ENCODE data around the gene NCLN. TPM values are rescaled to one million over a fixed set of nuclear protein-coding genes. Genes with fewer than 3 reads are reported as not detected.

Gene NCLN
- total and polyA plus RNA-seq, 9 of the 15 experiments (the other 6 are each of a cell fraction or from before 2014, with no cell fraction given) = 3.8 to 126 (median 39.6) TPM

DNA sequence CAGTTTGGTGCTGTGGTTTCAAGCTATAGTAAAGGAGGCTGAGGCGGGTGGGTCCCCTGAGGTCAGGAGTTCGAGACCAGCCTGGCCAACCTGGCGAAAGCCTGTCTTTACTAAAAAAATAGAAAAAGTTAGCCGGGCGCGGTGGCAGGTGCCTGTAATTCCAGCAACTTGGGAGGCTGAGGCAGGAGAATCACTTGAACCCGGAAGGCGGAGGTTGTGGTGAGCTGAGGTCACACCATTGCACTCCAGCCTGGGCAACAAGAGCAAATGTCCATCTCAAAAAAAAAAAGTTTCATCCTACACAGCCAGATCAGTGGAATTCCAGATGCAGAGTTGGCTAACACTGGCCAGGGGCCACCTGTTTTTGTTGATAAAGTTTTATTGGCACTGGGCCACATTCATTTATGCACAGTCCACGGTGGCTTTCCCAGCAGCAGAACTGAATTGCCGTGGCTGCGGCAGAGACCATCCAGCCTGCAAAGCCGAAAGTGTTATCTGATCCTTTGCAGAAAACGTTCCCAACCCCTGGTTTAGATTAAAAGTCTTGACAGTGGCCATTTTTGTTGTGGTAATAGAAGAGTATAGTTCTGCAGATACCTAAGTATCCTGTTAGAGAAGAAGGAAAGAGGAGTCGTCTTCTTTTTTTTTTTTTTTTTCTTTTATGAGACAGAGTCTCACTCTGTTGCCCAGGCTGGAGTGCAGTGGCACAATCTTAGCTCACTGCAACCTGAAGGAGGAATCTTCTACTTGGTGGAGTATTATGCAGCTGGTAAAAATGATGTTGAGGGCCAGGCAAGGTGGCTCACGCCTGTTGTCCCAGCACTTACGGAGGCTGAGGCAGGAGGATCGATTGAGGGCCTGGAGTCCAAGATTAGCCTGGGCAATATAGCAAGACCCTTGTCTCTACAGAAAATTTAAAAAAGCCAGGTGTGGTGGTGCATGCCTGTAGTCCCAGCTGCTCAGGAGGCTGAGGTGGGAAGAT is 8.7 kb downstream of the NCLN start (continued):
- TF ChIP-seq, protein P1, sequence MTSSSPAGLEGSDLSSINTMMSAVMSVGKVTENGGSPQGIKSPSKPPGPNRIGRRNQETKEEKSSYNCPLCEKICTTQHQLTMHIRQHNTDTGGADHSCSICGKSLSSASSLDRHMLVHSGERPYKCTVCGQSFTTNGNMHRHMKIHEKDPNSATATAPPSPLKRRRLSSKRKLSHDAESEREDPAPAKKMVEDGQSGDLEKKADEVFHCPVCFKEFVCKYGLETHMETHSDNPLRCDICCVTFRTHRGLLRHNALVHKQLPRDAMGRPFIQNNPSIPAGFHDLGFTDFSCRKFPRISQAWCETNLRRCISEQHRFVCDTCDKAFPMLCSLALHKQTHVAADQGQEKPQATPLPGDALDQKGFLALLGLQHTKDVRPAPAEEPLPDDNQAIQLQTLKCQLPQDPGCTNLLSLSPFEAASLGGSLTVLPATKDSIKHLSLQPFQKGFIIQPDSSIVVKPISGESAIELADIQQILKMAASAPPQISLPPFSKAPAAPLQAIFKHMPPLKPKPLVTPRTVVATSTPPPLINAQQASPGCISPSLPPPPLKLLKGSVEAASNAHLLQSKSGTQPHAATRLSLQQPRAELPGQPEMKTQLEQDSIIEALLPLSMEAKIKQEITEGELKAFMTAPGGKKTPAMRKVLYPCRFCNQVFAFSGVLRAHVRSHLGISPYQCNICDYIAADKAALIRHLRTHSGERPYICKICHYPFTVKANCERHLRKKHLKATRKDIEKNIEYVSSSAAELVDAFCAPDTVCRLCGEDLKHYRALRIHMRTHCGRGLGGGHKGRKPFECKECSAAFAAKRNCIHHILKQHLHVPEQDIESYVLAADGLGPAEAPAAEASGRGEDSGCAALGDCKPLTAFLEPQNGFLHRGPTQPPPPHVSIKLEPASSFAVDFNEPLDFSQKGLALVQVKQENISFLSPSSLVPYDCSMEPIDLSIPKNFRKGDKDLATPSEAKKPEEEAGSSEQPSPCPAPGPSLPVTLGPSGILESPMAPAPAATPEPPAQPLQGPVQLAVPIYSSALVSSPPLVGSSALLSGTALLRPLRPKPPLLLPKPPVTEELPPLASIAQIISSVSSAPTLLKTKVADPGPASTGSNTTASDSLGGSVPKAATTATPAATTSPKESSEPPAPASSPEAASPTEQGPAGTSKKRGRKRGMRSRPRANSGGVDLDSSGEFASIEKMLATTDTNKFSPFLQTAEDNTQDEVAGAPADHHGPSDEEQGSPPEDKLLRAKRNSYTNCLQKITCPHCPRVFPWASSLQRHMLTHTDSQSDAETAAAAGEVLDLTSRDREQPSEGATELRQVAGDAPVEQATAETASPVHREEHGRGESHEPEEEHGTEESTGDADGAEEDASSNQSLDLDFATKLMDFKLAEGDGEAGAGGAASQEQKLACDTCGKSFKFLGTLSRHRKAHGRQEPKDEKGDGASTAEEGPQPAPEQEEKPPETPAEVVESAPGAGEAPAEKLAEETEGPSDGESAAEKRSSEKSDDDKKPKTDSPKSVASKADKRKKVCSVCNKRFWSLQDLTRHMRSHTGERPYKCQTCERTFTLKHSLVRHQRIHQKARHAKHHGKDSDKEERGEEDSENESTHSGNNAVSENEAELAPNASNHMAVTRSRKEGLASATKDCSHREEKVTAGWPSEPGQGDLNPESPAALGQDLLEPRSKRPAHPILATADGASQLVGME (CRISPR knock-in tag; IDR thresholded peaks at IDR 0.05) = no peak
- TF ChIP-seq MTA3 (IDR thresholded peaks at IDR 0.05; ENCODE audit: borderline replicate concordance) (no peak), MCM7 (IDR thresholded peaks at IDR 0.05) (no peak), HDAC1 (IDR thresholded peaks at IDR 0.05) (peak in 1 of 2 experiments; percentile 65; a peak in 2 of 4 replicates), LEF1 (IDR thresholded peaks at IDR 0.05) (peak; percentile 51; the same call in 1 of the 2 replicates), RCOR1 (IDR thresholded peaks at IDR 0.05; ENCODE audit: borderline replicate concordance in 1 of 2, low read depth in 2 of 2, low read length in 2 of 2) (peak in 1 of 2 experiments; percentile 47; a peak in 1 of 4 replicates), DMBX1 (CRISPR knock-in tag; IDR thresholded peaks at IDR 0.05; ENCODE audit: borderline replicate concordance) (peak; percentile 55; the same call in 1 of the 2 replicates), FOXK2 (conservative IDR thresholded peaks at IDR 0.05 in 1 of 2, IDR thresholded peaks at IDR 0.05 in 1 of 2; ENCODE audit: low read depth in 2 of 2) (peak; percentile 12 to 63; a peak in 1 of 4 replicates), NCOA4 (IDR thresholded peaks at IDR 0.05; ENCODE audit: partially characterized antibody) (no peak)
- TF ChIP-seq, protein P2, sequence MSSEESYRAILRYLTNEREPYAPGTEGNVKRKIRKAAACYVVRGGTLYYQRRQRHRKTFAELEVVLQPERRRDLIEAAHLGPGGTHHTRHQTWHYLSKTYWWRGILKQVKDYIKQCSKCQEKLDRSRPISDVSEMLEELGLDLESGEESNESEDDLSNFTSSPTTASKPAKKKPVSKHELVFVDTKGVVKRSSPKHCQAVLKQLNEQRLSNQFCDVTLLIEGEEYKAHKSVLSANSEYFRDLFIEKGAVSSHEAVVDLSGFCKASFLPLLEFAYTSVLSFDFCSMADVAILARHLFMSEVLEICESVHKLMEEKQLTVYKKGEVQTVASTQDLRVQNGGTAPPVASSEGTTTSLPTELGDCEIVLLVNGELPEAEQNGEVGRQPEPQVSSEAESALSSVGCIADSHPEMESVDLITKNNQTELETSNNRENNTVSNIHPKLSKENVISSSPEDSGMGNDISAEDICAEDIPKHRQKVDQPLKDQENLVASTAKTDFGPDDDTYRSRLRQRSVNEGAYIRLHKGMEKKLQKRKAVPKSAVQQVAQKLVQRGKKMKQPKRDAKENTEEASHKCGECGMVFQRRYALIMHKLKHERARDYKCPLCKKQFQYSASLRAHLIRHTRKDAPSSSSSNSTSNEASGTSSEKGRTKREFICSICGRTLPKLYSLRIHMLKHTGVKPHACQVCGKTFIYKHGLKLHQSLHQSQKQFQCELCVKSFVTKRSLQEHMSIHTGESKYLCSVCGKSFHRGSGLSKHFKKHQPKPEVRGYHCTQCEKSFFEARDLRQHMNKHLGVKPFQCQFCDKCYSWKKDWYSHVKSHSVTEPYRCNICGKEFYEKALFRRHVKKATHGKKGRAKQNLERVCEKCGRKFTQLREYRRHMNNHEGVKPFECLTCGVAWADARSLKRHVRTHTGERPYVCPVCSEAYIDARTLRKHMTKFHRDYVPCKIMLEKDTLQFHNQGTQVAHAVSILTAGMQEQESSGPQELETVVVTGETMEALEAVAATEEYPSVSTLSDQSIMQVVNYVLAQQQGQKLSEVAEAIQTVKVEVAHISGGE (CRISPR knock-in tag; IDR thresholded peaks at IDR 0.05) = 0 out of 6 replicates have a peak, but pooled peaks of 1 of the 3 experiments have one; percentile 43
- TF ChIP-seq, protein P3, sequence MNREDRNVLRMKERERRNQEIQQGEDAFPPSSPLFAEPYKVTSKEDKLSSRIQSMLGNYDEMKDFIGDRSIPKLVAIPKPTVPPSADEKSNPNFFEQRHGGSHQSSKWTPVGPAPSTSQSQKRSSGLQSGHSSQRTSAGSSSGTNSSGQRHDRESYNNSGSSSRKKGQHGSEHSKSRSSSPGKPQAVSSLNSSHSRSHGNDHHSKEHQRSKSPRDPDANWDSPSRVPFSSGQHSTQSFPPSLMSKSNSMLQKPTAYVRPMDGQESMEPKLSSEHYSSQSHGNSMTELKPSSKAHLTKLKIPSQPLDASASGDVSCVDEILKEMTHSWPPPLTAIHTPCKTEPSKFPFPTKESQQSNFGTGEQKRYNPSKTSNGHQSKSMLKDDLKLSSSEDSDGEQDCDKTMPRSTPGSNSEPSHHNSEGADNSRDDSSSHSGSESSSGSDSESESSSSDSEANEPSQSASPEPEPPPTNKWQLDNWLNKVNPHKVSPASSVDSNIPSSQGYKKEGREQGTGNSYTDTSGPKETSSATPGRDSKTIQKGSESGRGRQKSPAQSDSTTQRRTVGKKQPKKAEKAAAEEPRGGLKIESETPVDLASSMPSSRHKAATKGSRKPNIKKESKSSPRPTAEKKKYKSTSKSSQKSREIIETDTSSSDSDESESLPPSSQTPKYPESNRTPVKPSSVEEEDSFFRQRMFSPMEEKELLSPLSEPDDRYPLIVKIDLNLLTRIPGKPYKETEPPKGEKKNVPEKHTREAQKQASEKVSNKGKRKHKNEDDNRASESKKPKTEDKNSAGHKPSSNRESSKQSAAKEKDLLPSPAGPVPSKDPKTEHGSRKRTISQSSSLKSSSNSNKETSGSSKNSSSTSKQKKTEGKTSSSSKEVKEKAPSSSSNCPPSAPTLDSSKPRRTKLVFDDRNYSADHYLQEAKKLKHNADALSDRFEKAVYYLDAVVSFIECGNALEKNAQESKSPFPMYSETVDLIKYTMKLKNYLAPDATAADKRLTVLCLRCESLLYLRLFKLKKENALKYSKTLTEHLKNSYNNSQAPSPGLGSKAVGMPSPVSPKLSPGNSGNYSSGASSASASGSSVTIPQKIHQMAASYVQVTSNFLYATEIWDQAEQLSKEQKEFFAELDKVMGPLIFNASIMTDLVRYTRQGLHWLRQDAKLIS (CRISPR knock-in tag; IDR thresholded peaks at IDR 0.05) = no peak
